ENCODE results near the gene AIPL1.

GRCh38 chr17:6461792-6462524 lies 27.0 kb upstream of the AIPL1 start:
- TF ChIP-seq CTCF (conservative IDR thresholded peaks at IDR 0.05; ENCODE audit: low read depth in 2 of 2) (no peak), POLR2AphosphoS5 (IDR thresholded peaks at IDR 0.05; ENCODE audit: low read depth) (no peak), CREB1 (CRISPR knock-in tag; IDR thresholded peaks at IDR 0.05; ENCODE audit: low read depth) (no peak), REST (IDR thresholded peaks at IDR 0.05; ENCODE audit: unreplicated experiment) (no peak), EZH2 (IDR thresholded peaks at IDR 0.05; ENCODE audit: low read depth, unreplicated experiment) (no peak), NANOG (IDR thresholded peaks at IDR 0.05; ENCODE audit: borderline replicate concordance) (no peak), ZNF331 (CRISPR knock-in tag; IDR thresholded peaks at IDR 0.05; ENCODE audit: low read depth) (no peak), EZH2phosphoT487 (IDR thresholded peaks at IDR 0.05; ENCODE audit: unreplicated experiment) (no peak)
